GM19438 (cell line): ENCODE measurements around the gene NEDD4L.

Source experiments
- ATAC-seq: cut with Tn5 transposase; IDR thresholded peaks from one replicate; pipeline ENCODE4 v1.9.1; 2021; ENCODE audit warnings: low read depth; ENCODE audit not compliant: unreplicated experiment

The NEDD4L gene

DNA sequence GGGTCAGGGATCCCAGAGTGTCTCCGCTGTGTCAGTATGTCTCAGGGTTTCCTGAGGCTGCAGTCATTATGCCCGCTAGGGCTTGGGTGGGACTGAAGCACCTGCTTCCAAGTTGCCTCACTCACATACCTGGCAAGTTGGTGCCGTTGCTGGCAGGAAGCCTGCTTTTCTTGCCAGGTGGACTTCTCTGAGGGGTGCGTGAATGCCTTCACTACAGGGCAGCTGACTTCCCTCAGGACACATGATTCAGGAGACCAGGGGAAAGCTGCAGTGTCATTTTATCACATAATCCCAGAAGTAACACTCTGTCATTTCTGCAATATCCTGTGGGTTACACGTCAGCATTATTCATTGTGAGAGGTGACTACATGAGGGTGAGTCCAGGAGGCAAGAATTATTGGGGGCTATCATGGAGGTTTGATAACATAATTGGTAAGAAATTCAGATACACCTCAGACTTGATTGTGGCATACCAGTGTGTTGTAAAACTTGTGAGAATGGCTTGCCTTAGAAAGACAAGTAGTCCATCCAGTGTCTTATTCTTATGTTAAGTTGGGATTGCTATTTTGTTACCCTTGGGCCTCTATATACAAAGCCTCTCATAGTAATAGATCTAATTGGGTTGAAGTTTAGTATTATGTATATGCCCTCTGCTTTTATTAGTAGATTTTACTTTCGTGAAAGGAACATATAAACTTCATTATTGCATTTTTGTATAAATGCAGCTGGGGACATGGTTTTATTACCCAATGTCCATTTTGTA, 44.1 kb downstream of the NEDD4L start:
- ATAC-seq = no peak

DNA sequence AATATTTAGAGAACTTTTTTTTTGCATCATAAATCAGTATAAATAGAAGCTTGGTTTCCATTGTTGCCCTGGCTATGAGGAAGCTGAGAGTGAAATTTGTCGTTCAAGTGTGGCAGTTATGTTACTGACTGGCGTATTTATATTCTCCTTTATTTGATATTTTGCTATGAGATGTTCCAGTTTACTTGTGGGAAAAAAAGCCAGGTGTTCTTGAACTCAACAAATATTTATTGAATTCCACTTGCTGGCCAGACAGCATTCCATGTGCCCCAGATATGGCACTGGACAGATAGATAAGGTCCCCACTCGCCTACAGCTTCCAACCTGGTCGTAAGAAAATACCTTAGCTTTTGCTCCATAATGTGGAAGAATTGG, 44.7 kb downstream of the NEDD4L start:
- no peak for ATAC-seq

- ATAC-seq = peak; percentile 85
Observed at GRCh38 chr18:58091099-58091611, 47.1 kb downstream of the NEDD4L start.

GRCh38 chr18:58093311-58093803, 49.3 kb downstream of the NEDD4L start:
- no peak for ATAC-seq

GRCh38 chr18:58095222-58095621, 51.2 kb downstream of the NEDD4L start:
- ATAC-seq = no peak

- no peak for ATAC-seq
Observed at GRCh38 chr18:58095655-58096054, 51.6 kb downstream of the NEDD4L start.

- no peak for ATAC-seq
Observed at GRCh38 chr18:58096658-58097057, 52.6 kb downstream of the NEDD4L start.

DNA sequence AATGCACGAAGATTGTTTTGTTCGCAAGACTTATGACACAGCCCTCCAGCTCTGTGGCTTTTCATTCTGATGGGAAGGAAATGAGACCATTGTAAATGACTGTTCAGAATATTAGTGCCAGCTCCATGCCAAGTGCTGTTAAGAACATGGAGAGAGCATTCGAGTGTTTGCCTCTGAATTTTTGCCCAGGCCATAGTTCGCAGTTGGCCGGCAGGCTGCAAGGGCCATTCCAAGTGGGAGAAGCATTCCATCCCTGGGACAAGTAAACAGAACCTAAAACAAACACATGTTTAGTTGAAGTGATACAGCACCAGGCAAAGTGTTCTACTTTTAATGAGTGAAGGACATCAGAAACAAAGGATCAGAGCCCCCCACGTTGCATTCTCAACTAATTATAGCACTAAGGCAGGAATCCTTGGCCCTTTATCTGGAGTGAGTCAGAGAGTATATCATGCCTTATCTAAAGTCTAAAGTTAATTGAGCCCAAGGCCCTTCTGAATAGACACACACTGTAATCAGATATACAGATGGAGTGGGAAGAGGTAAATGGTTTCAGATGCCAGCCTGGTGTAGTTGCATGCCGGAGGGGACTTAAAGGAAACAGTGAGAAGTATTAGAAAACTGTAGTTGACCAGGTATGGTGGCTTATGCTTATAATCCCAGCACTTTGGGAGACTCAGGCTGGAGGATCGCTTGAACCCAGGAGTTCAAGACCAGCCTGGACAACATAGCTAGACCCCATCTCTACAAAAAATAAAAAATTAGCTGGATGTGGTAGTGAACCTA, 53.3 kb downstream of the NEDD4L start:
- ATAC-seq = no peak

GRCh38 chr18:58097907-58098166, 53.8 kb downstream of the NEDD4L start:
- ATAC-seq = no peak

DNA sequence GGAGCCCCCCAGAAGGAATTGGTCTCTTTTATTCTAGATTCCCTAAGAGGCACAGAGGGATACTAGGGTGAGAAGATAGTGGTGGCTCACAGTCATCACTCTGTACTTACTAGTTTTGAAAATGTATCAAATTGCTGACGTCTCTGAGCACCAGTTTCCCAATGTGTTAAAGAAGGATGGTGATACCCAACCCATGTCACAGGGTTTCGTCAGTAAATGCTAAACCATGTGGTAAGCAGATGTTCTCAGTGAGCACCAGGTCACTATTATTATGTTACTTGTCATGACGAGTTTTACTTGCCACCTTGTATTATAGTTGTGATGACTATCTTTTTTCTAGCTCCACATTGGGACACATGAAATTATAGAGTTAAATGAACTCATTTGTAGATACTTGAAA, 54.7 kb downstream of the NEDD4L start:
- no peak for ATAC-seq

GRCh38 chr18:58100154-58100553, 56.1 kb downstream of the NEDD4L start:
- ATAC-seq = no peak

DNA sequence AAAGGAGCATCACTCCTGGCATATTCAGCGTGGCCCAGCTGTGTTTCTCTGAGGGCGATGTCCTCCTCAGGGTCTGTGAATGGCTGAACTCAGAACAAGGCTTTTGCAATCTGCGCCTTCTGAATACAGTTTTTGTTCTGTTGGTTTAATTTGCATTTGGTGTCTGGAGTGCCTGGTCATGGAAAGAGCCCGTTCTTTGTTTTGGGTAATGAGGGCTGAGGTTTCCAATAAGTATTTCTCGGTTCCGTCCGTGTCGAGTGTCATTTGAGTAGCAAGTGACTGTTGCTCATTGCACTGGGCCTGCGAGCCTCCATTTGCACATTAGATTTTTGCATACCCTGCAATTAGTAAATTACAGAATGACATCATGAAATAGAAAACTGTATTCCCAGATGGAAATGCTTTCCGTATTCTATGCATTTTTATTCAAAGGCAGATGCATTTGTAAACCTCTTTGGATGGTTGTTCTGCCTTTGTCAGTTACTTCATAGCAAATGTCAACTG, 57.3 kb downstream of the NEDD4L start:
- no peak for ATAC-seq

DNA sequence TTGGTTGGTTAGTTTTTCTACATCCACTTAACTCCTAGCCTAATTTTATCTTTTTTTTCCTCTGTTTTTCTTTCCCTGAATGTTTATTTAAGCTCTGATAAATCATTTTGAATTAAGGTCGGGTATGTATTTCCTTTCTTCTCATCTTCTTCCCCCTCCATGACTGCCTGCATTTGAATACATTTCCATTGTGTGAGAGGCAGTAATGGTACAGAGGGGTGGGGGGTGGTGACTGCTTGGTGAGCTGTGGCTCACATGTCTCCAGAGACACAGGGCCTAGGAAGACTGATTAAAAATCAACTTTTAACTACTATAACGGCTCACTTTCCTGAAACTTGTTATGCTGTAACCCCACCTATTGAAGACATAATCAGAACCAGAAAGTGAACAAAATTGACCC, 58.0 kb downstream of the NEDD4L start:
- ATAC-seq = no peak

GRCh38 chr18:58102875-58103274, 58.8 kb downstream of the NEDD4L start:
- no peak for ATAC-seq

GRCh38 chr18:58103339-58103985, 59.4 kb downstream of the NEDD4L start:
- ATAC-seq = no peak

DNA sequence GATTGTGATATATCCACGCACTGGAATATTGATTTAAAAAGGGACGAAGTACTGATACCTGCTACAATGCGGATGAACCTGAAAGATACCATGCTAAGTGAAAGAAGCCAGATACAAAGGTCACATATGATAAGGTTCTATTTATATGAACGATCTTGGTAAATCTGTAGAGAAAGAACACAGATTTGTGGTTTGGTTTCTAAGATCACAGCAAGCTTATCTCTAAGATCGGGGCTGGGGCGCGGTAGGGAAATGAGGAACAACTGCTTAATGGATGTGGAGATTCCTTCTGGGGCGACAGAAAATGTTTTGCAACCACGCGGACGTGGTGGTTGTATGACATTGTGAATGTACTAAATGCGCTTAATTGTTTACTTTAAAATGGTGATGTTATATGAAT, 60.1 kb downstream of the NEDD4L start:
- ATAC-seq = no peak

GRCh38 chr18:58105206-58105887, 61.3 kb downstream of the NEDD4L start:
- ATAC-seq = no peak

- no peak for ATAC-seq
Observed at GRCh38 chr18:58105888-58106260, 61.8 kb downstream of the NEDD4L start.

DNA sequence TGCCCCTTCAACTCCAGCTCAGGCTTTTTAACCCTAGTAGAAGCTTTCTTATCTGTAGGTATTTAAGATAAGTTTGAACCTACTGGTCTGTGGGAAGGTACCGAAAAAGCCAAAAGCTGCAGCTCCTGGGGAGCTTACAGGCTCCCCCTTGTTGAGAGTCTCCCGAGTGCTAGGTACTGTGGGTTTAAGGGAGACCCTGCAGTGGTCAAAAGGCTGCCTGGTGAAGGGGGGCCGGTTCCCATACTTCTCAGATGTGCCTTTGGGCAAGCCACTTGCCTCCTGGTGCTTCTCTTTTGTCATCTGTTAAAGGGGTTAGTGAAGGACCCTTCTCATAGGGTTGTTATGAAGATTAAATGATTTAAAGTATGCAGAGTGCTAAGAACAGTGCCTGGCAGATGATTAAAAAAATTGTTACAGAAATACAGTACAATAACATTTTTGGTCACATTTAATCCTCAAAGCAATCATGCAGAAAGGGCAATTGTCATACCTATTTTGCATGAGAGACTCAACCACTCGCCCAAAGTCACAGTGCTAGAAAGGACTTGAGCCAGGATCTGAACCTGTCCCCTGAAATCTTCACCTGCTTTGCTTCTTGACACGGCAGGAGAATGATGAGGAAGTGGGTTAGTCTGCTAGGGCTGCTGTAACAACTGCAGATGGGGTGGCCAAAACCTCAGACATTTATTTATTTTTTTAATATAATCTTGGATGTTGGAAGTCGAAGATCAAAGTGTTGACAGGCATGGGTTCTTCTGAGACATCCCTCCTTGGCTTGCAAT, 62.5 kb downstream of the NEDD4L start:
- ATAC-seq = no peak

GRCh38 chr18:58109256-58109655, 65.2 kb downstream of the NEDD4L start:
- ATAC-seq = no peak
